GM12892 (cell line): Measurements from ENCODE around the gene COL4A6.

Experiments
- DNase-seq: peaks from one replicate; pipeline ENCODE4 v3.0.0; 2011; ENCODE audit not compliant: insufficient read length
- FAIRE-seq: peaks from 2 replicates; lab custom pipeline; 2011; peaks lifted over from hg19 to GRCh38; lab: Jason Lieb, UNC
- POLR2A ChIP-seq: IDR thresholded peaks from 2 replicates; pipeline ENCODE4 v1.6.1; 2011; ENCODE audit warnings: low read depth, low read length, control low read depth
- POLR2AphosphoS5 ChIP-seq: IDR thresholded peaks from 2 replicates; pipeline ENCODE4 v1.6.1; 2011; ENCODE audit warnings: low read depth, low read length, control low read depth
- TAF1 ChIP-seq: IDR thresholded peaks from 2 replicates; pipeline ENCODE4 v1.6.1; 2011; ENCODE audit warnings: low read depth, mild to moderate bottlenecking, control low read depth, low read length, borderline replicate concordance

Gene COL4A6

DNA sequence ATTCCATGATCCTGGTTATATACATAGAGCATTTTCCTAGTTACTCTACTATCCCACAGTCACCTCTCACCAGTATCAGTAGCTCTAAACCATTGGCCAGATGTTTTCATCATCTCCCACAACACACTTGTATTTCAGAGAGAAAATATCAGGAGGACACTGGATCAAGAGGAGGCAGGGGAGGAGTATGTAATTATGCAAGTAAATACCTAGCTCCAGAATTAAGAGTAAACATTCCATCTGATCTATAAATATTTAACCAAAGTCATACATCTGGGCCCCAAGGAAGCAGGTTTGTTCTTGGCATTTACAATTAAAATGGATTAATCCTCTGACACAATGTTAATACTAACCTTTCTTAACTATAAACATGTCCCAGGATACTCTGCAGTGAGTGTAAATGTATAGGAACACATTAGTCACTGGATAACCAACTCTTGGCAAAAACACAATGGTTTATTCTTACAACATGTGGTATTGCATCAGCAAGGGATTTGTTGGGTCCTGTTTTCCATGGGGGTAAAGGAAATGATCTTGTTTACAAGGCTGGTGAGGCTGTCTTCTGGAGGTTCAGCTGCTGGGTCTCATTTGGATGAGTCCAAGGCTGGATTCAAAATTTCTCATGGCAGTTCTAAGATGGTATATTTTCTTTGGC is 176.5 kb downstream of the COL4A6 start:
- FAIRE-seq (no peak), DNase-seq (no peak)
- TF ChIP-seq POLR2AphosphoS5 = no peak
- TF ChIP-seq POLR2A = no peak
- TF ChIP-seq TAF1 = no peak

- no peak for FAIRE-seq
- TF ChIP-seq POLR2A = no peak
- no peak for TF ChIP-seq TAF1
- TF ChIP-seq POLR2AphosphoS5 = no peak
- no peak for DNase-seq
Observed at GRCh38 chrX:108257556-108257955, 180.7 kb downstream of the COL4A6 start.

DNA sequence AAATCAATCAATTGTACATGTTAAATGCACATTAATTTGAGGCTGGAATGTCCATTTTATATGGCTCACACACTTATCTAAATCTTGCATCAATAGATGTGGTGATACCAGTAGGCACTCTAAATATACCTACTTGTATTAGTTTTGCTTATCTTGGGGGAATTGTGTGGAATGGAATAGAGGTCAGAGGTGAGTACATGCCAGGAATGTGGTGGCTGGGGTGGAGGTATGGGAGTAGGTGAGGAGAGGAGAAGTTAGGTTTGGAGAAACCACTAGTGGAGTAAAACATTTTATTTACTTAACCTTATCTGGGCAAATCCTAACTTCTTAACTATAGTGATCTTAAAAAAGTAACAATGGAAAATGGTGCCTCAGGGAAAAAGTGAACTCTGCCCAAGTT is 183.6 kb downstream of the COL4A6 start:
- DNase-seq (no peak), FAIRE-seq (no peak)
- TF ChIP-seq POLR2AphosphoS5 (no peak), TAF1 (no peak), POLR2A (no peak)

- DNase-seq = no peak
- no peak for FAIRE-seq
- TF ChIP-seq POLR2AphosphoS5 (no peak), TAF1 (no peak), POLR2A (no peak)
Observed at GRCh38 chrX:108250654-108251579, 187.3 kb downstream of the COL4A6 start.

DNA sequence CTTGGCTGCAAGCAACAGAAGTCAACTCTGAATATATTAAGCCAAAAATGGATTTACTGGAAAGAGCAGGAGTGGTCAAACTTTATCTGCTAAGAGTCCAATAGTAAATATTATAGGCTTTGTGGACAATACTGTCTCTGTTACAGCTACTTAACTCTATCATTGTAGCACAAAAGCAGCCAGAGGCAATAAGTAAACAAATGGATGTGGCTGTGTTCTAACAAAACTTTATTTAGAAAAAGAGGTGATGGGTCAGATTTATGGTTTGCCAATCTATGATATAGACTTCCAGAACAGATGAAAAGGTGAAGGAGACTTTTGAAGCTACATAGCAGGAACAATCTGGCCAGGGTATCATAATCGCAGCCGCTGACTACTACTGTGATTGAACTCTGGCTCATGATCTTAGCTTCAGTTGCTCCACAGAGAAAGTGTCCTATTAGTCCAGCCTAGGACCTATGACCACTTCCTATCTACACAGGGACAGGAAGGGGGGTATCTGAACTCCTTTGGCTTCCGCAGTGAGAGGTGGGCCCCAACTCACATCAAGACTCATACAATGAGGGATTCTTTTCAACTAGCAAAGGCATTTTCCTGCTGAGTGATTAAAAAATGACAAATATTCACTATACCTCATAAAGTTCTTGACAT is 191.8 kb downstream of the COL4A6 start:
- no peak for TF ChIP-seq TAF1
- TF ChIP-seq POLR2A = no peak
- no peak for TF ChIP-seq POLR2AphosphoS5
- no peak for DNase-seq
- FAIRE-seq = no peak

DNA sequence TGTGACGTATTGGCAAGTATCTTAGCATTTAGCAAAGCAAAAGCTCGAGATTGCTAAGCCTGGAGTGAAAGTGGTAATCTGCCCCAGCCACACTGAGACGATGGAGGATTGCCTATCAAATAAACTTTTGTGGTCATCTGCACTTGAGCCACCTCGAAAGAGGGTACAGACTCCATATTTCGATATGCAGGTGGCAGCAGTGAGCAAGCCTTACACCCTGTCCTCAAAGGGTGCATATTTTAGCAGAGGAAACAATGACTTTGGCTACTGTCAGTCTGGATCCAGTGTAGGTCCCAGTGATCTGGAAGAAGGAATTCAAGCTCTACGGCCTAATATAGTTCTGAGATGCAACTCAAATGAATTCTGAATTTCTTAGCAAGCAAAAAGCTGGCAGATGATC is 192.8 kb downstream of the COL4A6 start:
- TF ChIP-seq TAF1 (no peak), POLR2A (no peak)
- no peak for DNase-seq

DNA sequence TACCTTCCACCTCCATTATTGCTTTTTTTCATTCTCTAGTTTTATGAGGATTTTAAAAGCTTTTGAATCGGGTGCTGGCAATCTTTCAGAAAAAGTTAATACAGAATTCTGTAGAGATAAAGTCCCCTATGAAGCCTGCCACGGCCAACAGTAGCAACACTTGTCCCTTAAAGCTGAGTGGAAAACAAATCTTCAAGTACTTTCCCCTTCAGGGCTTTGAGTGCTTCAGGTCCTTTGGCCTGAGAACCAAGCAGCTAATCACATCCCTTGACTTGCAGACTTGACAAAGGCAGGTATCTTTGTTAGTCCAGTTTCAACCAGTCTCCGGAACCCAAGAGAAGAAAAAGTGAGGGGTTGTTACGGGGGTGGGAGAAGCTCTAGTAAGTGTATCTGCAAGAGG is 202.2 kb downstream of the COL4A6 start:
- FAIRE-seq (no peak), DNase-seq (no peak)
- no peak for TF ChIP-seq POLR2AphosphoS5
- no peak for TF ChIP-seq TAF1
- no peak for TF ChIP-seq POLR2A

More for the DNA sequence above, 192.8 kb downstream of the COL4A6 start:
- FAIRE-seq = no peak

- FAIRE-seq = no peak
- TF ChIP-seq TAF1 = no peak
- TF ChIP-seq POLR2AphosphoS5 = no peak
- no peak for TF ChIP-seq POLR2A
Observed at GRCh38 chrX:108230574-108230973, 207.6 kb downstream of the COL4A6 start.

DNA sequence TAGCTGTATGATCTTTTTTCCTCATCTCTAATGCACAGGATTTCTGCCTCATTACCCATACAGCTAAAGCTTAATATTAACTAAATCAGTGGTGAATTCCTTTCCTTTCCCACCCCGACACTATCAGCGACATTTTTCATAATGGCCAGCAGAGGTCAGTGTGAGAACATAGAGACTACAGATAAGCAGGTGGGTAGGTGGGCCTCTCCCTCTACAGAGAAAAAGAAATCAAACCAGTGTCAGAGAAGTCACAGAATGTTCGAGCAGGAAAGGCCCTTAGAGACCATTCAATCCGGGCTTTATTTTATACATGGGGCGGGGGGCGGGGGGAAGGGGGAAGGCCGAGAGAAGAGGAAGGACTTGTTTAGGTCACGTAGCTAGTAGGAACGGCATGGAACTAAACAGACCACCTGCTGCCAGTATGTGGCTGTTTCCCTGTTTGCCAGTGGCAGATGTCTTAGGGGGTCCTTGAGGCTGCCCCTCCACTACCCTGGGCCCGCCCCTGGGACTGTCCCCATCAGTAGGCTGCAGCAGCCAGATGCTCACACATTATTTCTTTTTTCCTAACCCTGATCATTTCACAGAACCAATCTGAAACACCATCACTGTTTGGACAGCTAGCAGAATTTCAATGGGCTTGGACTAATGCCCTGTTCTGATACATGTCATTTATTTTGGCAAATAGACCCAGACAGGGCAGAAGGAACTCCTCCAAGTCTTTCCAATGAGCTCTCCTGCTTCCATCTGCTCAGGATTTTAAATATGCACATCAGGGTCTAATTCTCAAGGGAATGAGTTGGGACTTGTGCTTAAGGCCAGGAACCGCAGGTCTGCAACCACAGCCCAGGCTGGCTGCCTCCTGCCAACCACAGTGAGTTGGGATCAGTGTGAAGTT is 213.2 kb downstream of the COL4A6 start:
- DNase-seq (no peak), FAIRE-seq (peak; percentile 90)
- TF ChIP-seq TAF1 = no peak
- TF ChIP-seq POLR2AphosphoS5 = no peak
- TF ChIP-seq POLR2A = no peak

More at GRCh38 chrX:108230574-108230973, 207.6 kb downstream of the COL4A6 start:
- DNase-seq = no peak

DNA sequence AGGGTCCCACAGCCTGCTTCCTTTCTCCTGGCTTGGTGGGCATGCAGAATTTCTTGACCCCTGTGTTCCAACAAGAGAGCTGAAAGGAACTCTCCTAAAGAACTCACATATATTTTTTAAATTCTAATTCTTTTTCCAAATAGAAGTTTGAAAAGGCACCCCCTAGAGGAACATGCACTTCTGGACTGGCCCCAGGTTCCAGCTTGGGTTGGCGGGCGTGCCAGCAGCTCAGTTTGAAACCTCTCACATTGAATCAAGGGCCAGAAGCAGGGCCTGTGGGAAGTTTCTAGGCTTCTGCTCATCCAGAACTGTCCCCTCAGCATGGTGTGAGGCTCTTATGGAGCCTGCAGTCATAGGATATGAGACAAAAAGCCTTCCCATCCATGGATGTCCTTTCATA is 214.0 kb downstream of the COL4A6 start:
- no peak for FAIRE-seq

DNA sequence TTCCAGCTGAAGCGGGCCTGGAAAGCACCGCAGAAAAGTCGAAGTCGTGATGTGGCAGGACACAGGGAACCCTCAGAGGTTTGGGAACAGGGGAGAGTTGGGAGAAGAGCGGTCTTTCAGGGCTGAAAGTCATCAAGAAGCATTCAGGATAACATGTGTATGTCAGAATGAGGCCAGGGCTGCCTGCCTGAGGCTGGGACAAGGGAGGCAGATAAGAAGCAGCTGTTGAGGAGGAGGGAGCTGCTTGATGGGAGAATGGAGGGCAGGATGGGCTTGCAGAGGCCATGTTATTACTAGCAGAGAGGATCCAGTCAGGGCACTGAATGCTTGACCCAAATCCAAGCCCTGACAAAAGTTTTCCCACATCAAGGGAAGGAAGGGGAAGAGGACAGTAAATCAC is 214.6 kb downstream of the COL4A6 start:
- TF ChIP-seq POLR2A (no peak), TAF1 (no peak), POLR2AphosphoS5 (no peak)
- DNase-seq (no peak), FAIRE-seq (no peak)

More for the DNA sequence above, 214.0 kb downstream of the COL4A6 start:
- no peak for TF ChIP-seq POLR2A
- no peak for TF ChIP-seq TAF1
- TF ChIP-seq POLR2AphosphoS5 = no peak
- no peak for DNase-seq
